Hepatocyte (in vitro differentiated cells): ENCODE results near the gene KIF13A.

Source experiments
- CTCF ChIP-seq: fragments of 200-600 bp; sonication (generic); IDR thresholded peaks from 2 replicates; pipeline ENCODE4 v1.5.1; 2016; ENCODE audit warnings: antibody characterized with exemption, mild to moderate bottlenecking; ENCODE audit not compliant: poor library complexity
- EZH2 ChIP-seq: fragments of 200-600 bp; sonication (generic); IDR thresholded peaks from 2 replicates; pipeline ENCODE4 v1.6.1; 2016; ENCODE audit warnings: antibody characterized with exemption, mild to moderate bottlenecking, borderline replicate concordance
- EZH2phosphoT487 ChIP-seq: fragments of 200-600 bp; sonication (generic); IDR thresholded peaks from one replicate; pipeline ENCODE4 v1.6.1; 2018; ENCODE audit warnings: antibody characterized with exemption, mild to moderate bottlenecking, low read depth, moderate library complexity; ENCODE audit not compliant: unreplicated experiment, severe bottlenecking

- TF ChIP-seq CTCF (no peak), EZH2 (no peak), EZH2phosphoT487 (no peak)
Measured at GRCh38 chr6:17949168-17949567, 38.3 kb downstream of the KIF13A start.
